Astrocyte (in vitro differentiated cells and primary cell): ENCODE data around the gene NNAT.

ENCODE experiments used
- CTCF ChIP-seq: IDR thresholded peaks from 2 replicates; pipeline ENCODE4 v1.5.1; 2011; ENCODE audit warnings: low read depth, mild to moderate bottlenecking, inconsistent platforms, low read length, moderate library complexity; ENCODE audit not compliant: insufficient read depth
- EZH2 ChIP-seq: IDR thresholded peaks from 2 replicates; pipeline ENCODE4 v1.6.1; 2012; ENCODE audit warnings: mild to moderate bottlenecking, low read length, inconsistent platforms; ENCODE audit not compliant: insufficient read depth

GRCh38 chr20:37518606-37519507, 2.2 kb upstream of the NNAT start:
- TF ChIP-seq CTCF (no peak), EZH2 (no peak)
